ENCODE measurements around the gene ZBTB5. TPM values are rescaled to one million over a fixed set of nuclear protein-coding genes. Genes with fewer than 3 reads are reported as not detected.

ZBTB5 gene
- polyA plus RNA-seq, 4 donors, result 29.5 to 32.0 (median 31.6) TPM

- DNase-seq (ENCODE audit: low read depth in 4 of 4, low spot score in 2 of 4), result no peak
These were observed 11.4 kb downstream of the ZBTB5 start for GRCh38 chr9:37453827-37454226.

- DNase-seq (ENCODE audit: low read depth in 4 of 4, low spot score in 2 of 4), result no peak
These were observed 12.6 kb downstream of the ZBTB5 start for GRCh38 chr9:37452611-37453010.

- DNase-seq (ENCODE audit: low read depth in 4 of 4, low spot score in 2 of 4), result no peak
These were observed 13.6 kb downstream of the ZBTB5 start for GRCh38 chr9:37451628-37452027.

GRCh38 chr9:37449862-37450632 lies 15.2 kb downstream of the ZBTB5 start:
- no peak for DNase-seq (ENCODE audit: low read depth in 4 of 4, low spot score in 2 of 4)

GRCh38 chr9:37447111-37447510 lies 18.1 kb downstream of the ZBTB5 start:
- DNase-seq (ENCODE audit: low read depth in 4 of 4, low spot score in 2 of 4), result no peak

- DNase-seq (ENCODE audit: low read depth in 4 of 4, low spot score in 2 of 4), result no peak
These were observed 18.8 kb downstream of the ZBTB5 start for GRCh38 chr9:37446401-37446800.

- no peak for DNase-seq (ENCODE audit: low read depth in 4 of 4, low spot score in 2 of 4)
These were observed 19.4 kb downstream of the ZBTB5 start for GRCh38 chr9:37445832-37446231.

GRCh38 chr9:37444890-37445289 lies 20.4 kb downstream of the ZBTB5 start:
- no peak for DNase-seq (ENCODE audit: low read depth in 4 of 4, low spot score in 2 of 4)

GRCh38 chr9:37443566-37443965 lies 21.7 kb downstream of the ZBTB5 start:
- DNase-seq (ENCODE audit: low read depth in 4 of 4, low spot score in 2 of 4), result no peak

GRCh38 chr9:37442556-37442955 lies 22.7 kb downstream of the ZBTB5 start:
- DNase-seq (ENCODE audit: low read depth in 4 of 4, low spot score in 2 of 4), result no peak

- DNase-seq (ENCODE audit: low read depth in 4 of 4, low spot score in 2 of 4), result no peak
These were observed 23.4 kb downstream of the ZBTB5 start for GRCh38 chr9:37441776-37442370.

GRCh38 chr9:37438359-37438758 lies 26.9 kb downstream of the ZBTB5 start:
- DNase-seq (ENCODE audit: low read depth in 4 of 4, low spot score in 2 of 4), result no peak

GRCh38 chr9:37437621-37438020 lies 27.6 kb downstream of the ZBTB5 start:
- no peak for DNase-seq (ENCODE audit: low read depth in 4 of 4, low spot score in 2 of 4)

GRCh38 chr9:37437010-37437409 lies 28.2 kb downstream of the ZBTB5 start:
- DNase-seq (ENCODE audit: low read depth in 4 of 4, low spot score in 2 of 4), result no peak

GRCh38 chr9:37436540-37436939 lies 28.7 kb downstream of the ZBTB5 start:
- no peak for DNase-seq (ENCODE audit: low read depth in 4 of 4, low spot score in 2 of 4)

GRCh38 chr9:37433867-37434371 lies 31.3 kb downstream of the ZBTB5 start:
- no peak for DNase-seq (ENCODE audit: low read depth in 4 of 4, low spot score in 2 of 4)

- no peak for DNase-seq (ENCODE audit: low read depth in 4 of 4, low spot score in 2 of 4)
These were observed 33.2 kb downstream of the ZBTB5 start for GRCh38 chr9:37432020-37432419.

- DNase-seq (ENCODE audit: low read depth in 4 of 4, low spot score in 2 of 4), result no peak
These were observed 34.2 kb downstream of the ZBTB5 start for GRCh38 chr9:37430841-37431597.

- DNase-seq (ENCODE audit: low read depth in 4 of 4, low spot score in 2 of 4), result no peak
These were observed 35.6 kb downstream of the ZBTB5 start for GRCh38 chr9:37429441-37430285.

GRCh38 chr9:37428345-37428744 lies 36.9 kb downstream of the ZBTB5 start:
- no peak for DNase-seq (ENCODE audit: low read depth in 4 of 4, low spot score in 2 of 4)

GRCh38 chr9:37426846-37427245 lies 38.4 kb downstream of the ZBTB5 start:
- no peak for DNase-seq (ENCODE audit: low read depth in 4 of 4, low spot score in 2 of 4)
